OCI-LY3 (cell line): ENCODE data around the gene MAP7D3.

Experiments used
- CTCF ChIP-seq: fragments of 200-600, 300-600 bp; sonication (generic); IDR thresholded peaks from 2 replicates; pipeline ENCODE4 v1.5.1; 2014; ENCODE audit warnings: antibody characterized with exemption, low read length, low read depth
- EZH2phosphoT487 ChIP-seq: fragments of 200-600 bp; shearing (Covaris generic); IDR thresholded peaks from 2 replicates; pipeline ENCODE4 v1.6.1; 2018; ENCODE audit warnings: antibody characterized with exemption, mixed run types, low read depth

GRCh38 chrX:136211766-136212556 is 39.2 kb downstream of the MAP7D3 start:
- no peak for TF ChIP-seq EZH2phosphoT487
- TF ChIP-seq CTCF: no peak
